Heart left ventricle (tissue), 16 donors: ENCODE results near the gene SYP. TPM values are rescaled to one million over a fixed set of nuclear protein-coding genes. Genes with fewer than 3 reads are reported as not detected.

Source experiments
- ATAC-seq, 4 donors: fragments of 200-7000 bp; cut with Tn5 transposase; one replicate each; pipeline ENCODE4 v1.9.1; 2020 to 2022; ENCODE audit warnings: moderate library complexity in 4 of 4, mild to moderate bottlenecking in 3 of 4, moderate number of reproducible peaks in 1 of 4
- DNase-seq, 5 donors: peaks; one replicate each; pipeline ENCODE4 v3.0.0-alpha.2; 2020
- H3K27ac ChIP-seq, 12 donors: fragments of 200-600 bp; sonication (generic) in 4 of 12; one replicate each; pipeline versions ENCODE4 v1.5.0 to v1.8.0; 2016 to 2022; ENCODE audit warnings: mild to moderate bottlenecking in 2 of 12
- H3K27me3 ChIP-seq, 9 donors: fragments of 200-600 bp; sonication (generic) in 2 of 9; one replicate each; pipeline versions ENCODE4 v1.5.1 to v1.8.0; 2016 to 2022; ENCODE audit warnings: mild to moderate bottlenecking in 3 of 9
- H3K36me3 ChIP-seq, 9 donors: fragments of 200-600 bp; sonication (generic) in 2 of 9; one replicate each; pipeline versions ENCODE4 v1.5.0 to v1.8.0; 2018 to 2022; ENCODE audit warnings: mild to moderate bottlenecking in 2 of 9
- H3K4me1 ChIP-seq, 12 donors: fragments of 200-600 bp; sonication (generic) in 4 of 12; one replicate each; pipeline versions ENCODE4 v1.5.0 to v1.8.0; 2016 to 2022; ENCODE audit warnings: mild to moderate bottlenecking in 3 of 12
- H3K4me3 ChIP-seq, 12 donors: fragments of 200-600 bp; sonication (generic) in 4 of 12; one replicate each; pipeline versions ENCODE4 v1.5.0 to v1.8.0; 2017 to 2022; ENCODE audit warnings: mild to moderate bottlenecking in 9 of 12, moderate library complexity in 4 of 12
- H3K9me3 ChIP-seq, 12 donors: fragments of 200-600 bp; sonication (generic) in 4 of 12; one replicate each; pipeline versions ENCODE4 v1.5.0 to v1.8.0; 2016 to 2022; ENCODE audit warnings: mild to moderate bottlenecking in 1 of 12
- POLR2A ChIP-seq, 2 donors: fragments of 450-650 bp; IDR thresholded peaks; one replicate each; pipeline ENCODE4 v1.6.1; 2017; ENCODE audit warnings: antibody characterized with exemption in 2 of 2, mild to moderate bottlenecking in 2 of 2, moderate library complexity in 2 of 2
- WGBS, 4 donors: extraction: QIAGEN DNeasy Blood & Tissue Kit in 2 of 4; methylation state at CpG; one replicate each; pipeline versions ENCODE4 v1.1.5 to v1.1.7; 2013 to 2018; 5-methylcytosine and 5-hydroxymethylcytosine counted together
- intact Hi-C, 10 donors: fragments of 100-400 bp; cut with DNase I; formaldehyde crosslinking; loops; one replicate each; pipeline versions ENCODE4 v1.11.1 to v1.14.2; 2022
- polyA plus RNA-seq, 2 donors: library from polyadenylated mRNA; stranded (reverse); fragments of 200-250 nt; gene quantifications; one replicate each; pipeline ENCODE4 v1.2.3, GENCODE V29; 2013
- total RNA-seq, 9 donors: library from RNA; depleted of rRNA in 2 of 9; stranded (reverse); fragments of >200 nt in 2 of 9; fragmentation: NEBNext Ultra II Directional in 3 of 9; extraction: Animal tissue kit (Norgen Biotek cat#: 25700) in 3 of 9; gene quantifications; one replicate each; pipeline versions ENCODE4 v1.1.0 to v1.2.4, GENCODE V29; 2016 to 2023
- TF ChIP-seq, protein P1 (sequence below), 12 donors: fragments of 200-600 bp; sonication (generic) in 4 of 12; IDR thresholded peaks; one replicate each; pipeline versions ENCODE4 v1.5.0 to v1.8.0; 2018 to 2022; ENCODE audit warnings: antibody characterized with exemption in 12 of 12, mild to moderate bottlenecking in 5 of 12
- donor health status: ischemic (EF 13 %, LVEDD 7.1; RV severe dilation, severe dysfunction).
- donor health status: healthy with polysubstance abuse.
- donor health status: DM: no; HTN: yes; CAD: no.
- donor health status: DM: no; HTN: no; CAD: no.
- donor health status: ischemic (EF 25% LVEDD 6.9; RV normal size, moderate dysfunction).
- donor health status: ischemic (EF 25% LVEDD 5.7; RV mildly dilated, moderate dysfunction).
- donor health status: healthy.
- donor health status: DM: yes; HTN: yes; CAD: no.
- donor health status: ischemic (EF 35%, LVEDD 5.7; RV mildly dilated, moderate dysfunction).
- donor health status: nonischemic (EF 11% LVEDD 7.7; RV severe dilation, severe dysfunction).
- donor health status: DM: yes; HTN: yes; CAD: no.
- donor health status: PGD.
- donor health status: ischemic (EF 29% LVEDD 5.4; RV normal size, mild dysfunction).
- donor health status: nonischemic (EF 23%, LVEDD 6.1; RV moderate dilation, normal function).

SYP gene
- total and polyA plus RNA-seq, 11 donors, result 0.49 to 3.7 (median 1.3) TPM

DNA sequence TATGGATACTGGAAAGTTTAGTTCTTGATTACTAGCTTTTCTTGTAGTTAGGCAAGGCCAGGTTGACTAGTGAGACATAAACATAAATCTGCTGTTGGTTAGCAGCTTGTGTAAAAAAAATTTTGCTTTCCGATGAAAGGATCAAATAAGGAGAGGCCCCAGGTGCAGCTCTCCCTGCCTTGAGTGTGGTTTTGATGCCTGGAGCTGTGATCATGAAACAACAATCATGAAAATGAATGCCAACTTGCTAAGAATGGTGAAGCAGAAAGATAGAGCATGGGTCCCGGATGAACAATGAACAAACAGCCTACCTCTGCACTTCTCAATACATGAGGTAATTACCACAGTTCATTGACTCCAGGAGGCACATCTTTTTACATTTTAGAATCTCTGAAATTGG, 14.4 kb upstream of the SYP start:
- ATAC-seq (no peak), DNase-seq (no peak)
- TF ChIP-seq, protein P1, sequence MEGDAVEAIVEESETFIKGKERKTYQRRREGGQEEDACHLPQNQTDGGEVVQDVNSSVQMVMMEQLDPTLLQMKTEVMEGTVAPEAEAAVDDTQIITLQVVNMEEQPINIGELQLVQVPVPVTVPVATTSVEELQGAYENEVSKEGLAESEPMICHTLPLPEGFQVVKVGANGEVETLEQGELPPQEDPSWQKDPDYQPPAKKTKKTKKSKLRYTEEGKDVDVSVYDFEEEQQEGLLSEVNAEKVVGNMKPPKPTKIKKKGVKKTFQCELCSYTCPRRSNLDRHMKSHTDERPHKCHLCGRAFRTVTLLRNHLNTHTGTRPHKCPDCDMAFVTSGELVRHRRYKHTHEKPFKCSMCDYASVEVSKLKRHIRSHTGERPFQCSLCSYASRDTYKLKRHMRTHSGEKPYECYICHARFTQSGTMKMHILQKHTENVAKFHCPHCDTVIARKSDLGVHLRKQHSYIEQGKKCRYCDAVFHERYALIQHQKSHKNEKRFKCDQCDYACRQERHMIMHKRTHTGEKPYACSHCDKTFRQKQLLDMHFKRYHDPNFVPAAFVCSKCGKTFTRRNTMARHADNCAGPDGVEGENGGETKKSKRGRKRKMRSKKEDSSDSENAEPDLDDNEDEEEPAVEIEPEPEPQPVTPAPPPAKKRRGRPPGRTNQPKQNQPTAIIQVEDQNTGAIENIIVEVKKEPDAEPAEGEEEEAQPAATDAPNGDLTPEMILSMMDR (IDR thresholded peaks at IDR 0.05), result no peak
- no peak for TF ChIP-seq POLR2A (IDR thresholded peaks at IDR 0.05)
- Histone ChIP-seq H3K4me3 (no peak overlapping the region), H3K4me1 (no peaks in the 10 kb centered on the region), H3K27me3 (peaks cover 0 to 5% (median 0%) of the 10 kb centered on the region in 9 donors), H3K9me3 (no peaks in the 10 kb centered on the region), H3K27ac (no peak overlapping the region), H3K36me3 (no peaks in the 10 kb centered on the region)
- 78 to 93% (median 79%) methylated on average over 2 of the region's 2 CpGs for WGBS, 4 donors
- intact Hi-C loops, result no loop called here

DNA sequence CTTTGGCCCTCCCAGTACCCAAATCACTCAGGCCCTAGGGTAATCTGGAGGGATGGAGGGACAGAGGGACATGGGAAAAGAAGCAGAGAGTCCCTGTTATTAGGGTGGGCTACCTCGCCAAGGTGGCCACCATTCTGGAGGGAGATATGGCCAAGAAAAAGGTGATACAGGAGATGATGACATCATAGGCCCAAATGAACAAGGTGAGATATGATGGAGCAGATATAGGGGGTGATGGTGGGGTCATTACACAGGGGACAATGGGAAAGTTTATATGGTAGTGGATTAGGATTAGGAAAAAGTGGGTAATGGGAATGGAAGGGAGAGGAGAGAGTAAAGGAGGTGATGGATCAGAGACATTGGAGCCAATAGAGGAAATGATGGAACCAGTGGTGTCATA, 12.9 kb upstream of the SYP start:
- no peaks in the 10 kb centered on the region for H3K4me1 ChIP-seq
- H3K27me3 ChIP-seq, result peaks cover 0 to 5% (median 0%) of the 10 kb centered on the region in 9 donors
- H3K36me3 ChIP-seq, result no peaks in the 10 kb centered on the region
- DNase-seq (no peak), ATAC-seq (no peak)
- no peak overlapping the region for H3K4me3 ChIP-seq
- no peaks in the 10 kb centered on the region for H3K9me3 ChIP-seq
- TF ChIP-seq POLR2A (IDR thresholded peaks at IDR 0.05), result no peak
- TF ChIP-seq, protein P1 (IDR thresholded peaks at IDR 0.05), result no peak
- WGBS, 4 donors, result 52 to 79% (median 69%) methylated on average over 1 of the region's 1 CpG
- intact Hi-C loops, result no loop called here
- no peak overlapping the region for H3K27ac ChIP-seq

DNA sequence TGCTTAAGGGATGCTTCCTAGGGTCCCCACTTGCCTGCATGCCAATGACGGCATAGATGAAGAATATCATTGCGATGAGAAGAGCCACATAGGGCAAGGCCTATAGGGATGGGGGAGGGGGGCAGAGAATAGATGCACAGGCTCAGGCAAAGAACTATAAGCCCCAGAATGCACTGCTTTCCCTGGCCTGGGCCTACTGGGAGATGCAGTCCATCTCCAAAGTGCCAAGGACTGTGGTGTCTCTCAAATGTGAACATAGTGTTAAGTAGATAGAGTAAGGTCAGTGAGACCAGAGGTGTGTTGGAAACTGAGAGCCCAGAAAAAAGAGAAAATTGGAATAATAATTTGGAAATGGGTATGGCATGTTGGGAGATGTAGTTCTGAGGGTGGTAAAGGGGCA, 12.2 kb upstream of the SYP start:
- intact Hi-C loops, result no loop called here
- no peaks in the 10 kb centered on the region for H3K9me3 ChIP-seq
- WGBS, 4 donors, result 85 to 95% (median 88%) methylated on average over 2 of the region's 2 CpGs
- no peaks in the 10 kb centered on the region for H3K36me3 ChIP-seq
- no peak overlapping the region for H3K27ac ChIP-seq
- no peaks in the 10 kb centered on the region for H3K4me1 ChIP-seq
- DNase-seq (no peak), ATAC-seq (no peak)
- peaks cover 0 to 5% (median 0%) of the 10 kb centered on the region in 9 donors for H3K27me3 ChIP-seq
- no peak overlapping the region for H3K4me3 ChIP-seq
- TF ChIP-seq, protein P1 (IDR thresholded peaks at IDR 0.05), result no peak
- no peak for TF ChIP-seq POLR2A (IDR thresholded peaks at IDR 0.05)

DNA sequence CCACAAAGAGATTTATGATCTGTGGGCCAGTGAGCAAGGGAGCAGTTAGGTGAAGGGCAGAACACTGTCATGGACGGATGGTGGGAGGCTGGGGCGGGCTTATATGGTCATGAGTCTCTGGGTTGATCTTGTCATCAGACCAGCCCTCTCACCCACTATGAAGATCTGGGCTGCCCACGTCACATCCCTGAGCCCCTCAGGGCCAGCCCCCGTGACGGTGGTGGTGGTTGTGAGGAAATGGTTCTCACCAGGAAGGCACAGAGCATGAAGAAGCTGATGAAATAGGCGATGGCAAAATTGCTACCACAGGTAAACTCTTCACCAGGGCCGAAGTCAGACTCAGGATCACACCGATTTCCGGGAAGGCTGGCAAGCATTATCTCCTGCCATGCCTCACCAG, 11.1 kb upstream of the SYP start:
- H3K4me3 ChIP-seq, result no peak overlapping the region
- peaks cover 0 to 5% (median 0%) of the 10 kb centered on the region in 9 donors for H3K27me3 ChIP-seq
- ATAC-seq, result no peak
- H3K36me3 ChIP-seq, result no peaks in the 10 kb centered on the region
- no peak for DNase-seq
- TF ChIP-seq, protein P1 (IDR thresholded peaks at IDR 0.05), result no peak
- TF ChIP-seq POLR2A (IDR thresholded peaks at IDR 0.05), result no peak
- WGBS, 4 donors, result 71 to 86% (median 79%) methylated on average over 6 to 9 of the region's 9 CpGs
- no peaks in the 10 kb centered on the region for H3K4me1 ChIP-seq
- intact Hi-C loops, result no loop called here
- no peak overlapping the region for H3K27ac ChIP-seq
- H3K9me3 ChIP-seq, result no peaks in the 10 kb centered on the region
